Measurements from ENCODE around the gene FXR2.
"Not testable (repeated sequence)": the region's sequence is repeated elsewhere in the genome, so short reads cannot be mapped to it uniquely, and the experiment has no call there.

Gene FXR2

GRCh38 chr17:7629939-7630571 lies 15.4 kb upstream of the FXR2 start, which contains the start of gene SHBG:
Gene SHBG, plus strand, starts transcription at chr17:7630135. Its CDS starts 38 bp downstream, at chr17:7630173.
- DNase-seq: no peak

GRCh38 chr17:7627250-7628121 lies 12.8 kb upstream of the FXR2 start, which contains the start of gene SAT2:
Gene SAT2, minus strand, starts transcription at chr17:7627821. Its CDS starts 186 bp downstream, at chr17:7627635.
- DNase-seq: peak in 55 of 56 donors; percentile 70 to 96 (median 90)

GRCh38 chr17:7626956-7627249 lies 12.2 kb upstream of the FXR2 start:
- DNase-seq: no peak

- DNase-seq: peak in 5 of 56 donors; percentile 4 to 42 (median 7)
Observed at GRCh38 chr17:7626307-7626706, 11.6 kb upstream of the FXR2 start.

GRCh38 chr17:7625749-7626148 lies 11.1 kb upstream of the FXR2 start:
- DNase-seq: not testable (repeated sequence)

GRCh38 chr17:7623661-7624060 lies 9.0 kb upstream of the FXR2 start:
- DNase-seq: no peak

- DNase-seq: no peak
Observed at GRCh38 chr17:7620835-7621234, 6.1 kb upstream of the FXR2 start.

GRCh38 chr17:7618608-7619007 lies 3.9 kb upstream of the FXR2 start:
- no peak for DNase-seq

- no peak for DNase-seq
Observed at GRCh38 chr17:7615265-7615747, 609 bp upstream of the FXR2 start.

- peak in 1 of 56 donors; percentile 39 for DNase-seq
Observed at GRCh38 chr17:7613769-7614424, 800 bp downstream of the FXR2 start.

- no peak for DNase-seq
Observed at GRCh38 chr17:7612294-7612640, 2.4 kb downstream of the FXR2 start.

GRCh38 chr17:7611635-7612293 lies 2.9 kb downstream of the FXR2 start:
- DNase-seq: no peak

- no peak for DNase-seq
Observed at GRCh38 chr17:7610641-7611040, 4.1 kb downstream of the FXR2 start.

GRCh38 chr17:7606280-7606679 lies 8.4 kb downstream of the FXR2 start:
- DNase-seq: no peak

- not testable (repeated sequence) for DNase-seq
Observed at GRCh38 chr17:7597561-7597960, 17.1 kb downstream of the FXR2 start.

GRCh38 chr17:7593296-7593695 lies 21.4 kb downstream of the FXR2 start:
- DNase-seq: no peak

GRCh38 chr17:7592422-7593021 lies 22.2 kb downstream of the FXR2 start:
- DNase-seq: no peak

- no peak for DNase-seq
Observed at GRCh38 chr17:7591596-7591995, 23.1 kb downstream of the FXR2 start.

GRCh38 chr17:7590743-7591142 lies 24.0 kb downstream of the FXR2 start:
- DNase-seq: no peak

- no peak for DNase-seq
Observed at GRCh38 chr17:7589891-7590691, 24.6 kb downstream of the FXR2 start, which contains the start of gene SOX15. Gene SOX15, minus strand, starts transcription at chr17:7590094. Its CDS starts 418 bp downstream, at chr17:7589676.

All from amygdala (tissue), 56 donors.